ENCODE results near the gene LEUTX.

GRCh38 chr19:39740395-39740794 is 38.3 kb upstream of the LEUTX start:
- TF ChIP-seq CTCF (IDR thresholded peaks at IDR 0.05; ENCODE audit: insufficient read depth, low read length, poor library complexity, severe bottlenecking), result no peak
- TF ChIP-seq EZH2phosphoT487 (conservative IDR thresholded peaks at IDR 0.05; ENCODE audit: low read length), result no peak

Measured in SU-DHL-6 (cell line).